HEK293 (cell line): ENCODE data around the gene LMCD1.

Experiments
- CTCF ChIA-PET: fragments of 350-600 bp; formaldehyde crosslinking; extraction: SDS; loops from one replicate; lab custom pipeline; 2021; ENCODE audit warnings: antibody characterized with exemption; lab: Yijun Ruan, JAX
- POLR2A ChIA-PET: fragments of 300-600 bp; formaldehyde crosslinking; extraction: SDS; loops from one replicate; lab custom pipeline; 2020; ENCODE audit warnings: antibody characterized with exemption, inconsistent platforms; lab: Yijun Ruan, JAX
- H3K27ac ChIP-seq: fragments of 200-500 bp; sonication (Bioruptor generic); 2 replicates; pipeline ENCODE4 v1.5.1; 2014; ENCODE audit warnings: low read depth, low read length, control low read depth, inconsistent platforms; ENCODE audit errors: extremely low read depth
- H3K36me3 ChIP-seq, 2 experiments: fragments of 200-500 bp in 1 of 2; sonication (Bioruptor generic) in 1 of 2; 1 replicate in 1 of 2; 2 replicates in 1 of 2; pipeline ENCODE4 v1.5.1; 2014 to 2017; ENCODE audit warnings: inconsistent platforms in 2 of 2, low read length in 2 of 2; ENCODE audit not compliant: control insufficient read depth in 2 of 2, insufficient read depth in 1 of 2
- H3K4me1 ChIP-seq: fragments of 200-500 bp; sonication (Bioruptor generic); 2 replicates; pipeline ENCODE4 v1.5.1; 2014; ENCODE audit warnings: mild to moderate bottlenecking, low read length, inconsistent platforms; ENCODE audit not compliant: control insufficient read depth, insufficient read depth
- H3K4me3 ChIP-seq: 2 replicates; pipeline ENCODE4 v1.5.1; 2011; ENCODE audit warnings: low read depth, mild to moderate bottlenecking, control low read depth, low read length, moderate library complexity
- H3K9me3 ChIP-seq: fragments of 200-500 bp; sonication (Bioruptor generic); 2 replicates; pipeline ENCODE4 v1.5.1; 2014; ENCODE audit warnings: low read depth, low read length, inconsistent platforms; ENCODE audit not compliant: control insufficient read depth, insufficient read depth
- MZF1 ChIP-seq: fragments of 450-650 bp; formaldehyde crosslinking; IDR thresholded peaks from 2 replicates; pipeline ENCODE4 v1.5.1; 2017; ENCODE audit warnings: missing biosample characterization, missing genetic modification characterization, borderline replicate concordance
- PRDM2 ChIP-seq: fragments of 450-650 bp; formaldehyde crosslinking; IDR thresholded peaks from 2 replicates; pipeline ENCODE4 v1.5.1; 2016; ENCODE audit warnings: missing biosample characterization, missing genetic modification characterization, borderline replicate concordance
- RBAK ChIP-seq: fragments of 450-650 bp; formaldehyde crosslinking; IDR thresholded peaks from 2 replicates; pipeline ENCODE4 v1.5.1; 2016; ENCODE audit warnings: missing biosample characterization, missing genetic modification characterization
- ZBTB48 ChIP-seq: fragments of 450-650 bp; formaldehyde crosslinking; IDR thresholded peaks from 2 replicates; pipeline ENCODE4 v1.5.1; 2016; ENCODE audit warnings: missing biosample characterization, missing genetic modification characterization
- ZBTB49 ChIP-seq: fragments of 450-650 bp; formaldehyde crosslinking; IDR thresholded peaks from 2 replicates; pipeline ENCODE4 v1.5.1; 2016; ENCODE audit warnings: missing biosample characterization, missing genetic modification characterization, low read depth
- ZNF132 ChIP-seq: fragments of 450-650 bp; formaldehyde crosslinking; IDR thresholded peaks from 2 replicates; pipeline ENCODE4 v1.5.1; 2017; ENCODE audit warnings: missing biosample characterization, missing genetic modification characterization, borderline replicate concordance
- ZNF19 ChIP-seq: fragments of 450-650 bp; formaldehyde crosslinking; IDR thresholded peaks from 2 replicates; pipeline ENCODE4; 2016; ENCODE audit warnings: missing biosample characterization, missing genetic modification characterization, low read depth
- ZNF2 ChIP-seq: fragments of 450-650 bp; formaldehyde crosslinking; IDR thresholded peaks from 2 replicates; pipeline ENCODE4 v1.5.1; 2016; ENCODE audit warnings: missing biosample characterization, missing genetic modification characterization
- ZNF341 ChIP-seq: fragments of 450-650 bp; formaldehyde crosslinking; IDR thresholded peaks from 2 replicates; pipeline ENCODE4; 2016; ENCODE audit warnings: low read depth, missing biosample characterization, missing genetic modification characterization
- ZNF423 ChIP-seq: fragments of 450-650 bp; formaldehyde crosslinking; IDR thresholded peaks from 2 replicates; pipeline ENCODE4 v1.5.1; 2016; ENCODE audit warnings: missing biosample characterization, missing genetic modification characterization
- ZNF548 ChIP-seq: fragments of 450-650 bp; formaldehyde crosslinking; IDR thresholded peaks from 2 replicates; pipeline ENCODE4 v1.5.1; 2016; ENCODE audit warnings: missing biosample characterization, missing genetic modification characterization
- ZNF585B ChIP-seq: fragments of 450-650 bp; formaldehyde crosslinking; IDR thresholded peaks from 2 replicates; pipeline ENCODE4 v1.5.1; 2016; ENCODE audit warnings: missing biosample characterization, missing genetic modification characterization
- ZNF621 ChIP-seq: fragments of 450-650 bp; formaldehyde crosslinking; IDR thresholded peaks from 2 replicates; pipeline ENCODE4 v1.5.1; 2017; ENCODE audit warnings: missing biosample characterization, missing genetic modification characterization
- ZNF654 ChIP-seq: fragments of 450-650 bp; formaldehyde crosslinking; IDR thresholded peaks from 2 replicates; pipeline ENCODE4 v1.5.1; 2016; ENCODE audit warnings: low read depth, missing biosample characterization, missing genetic modification characterization
- ZNF76 ChIP-seq: fragments of 450-650 bp; formaldehyde crosslinking; IDR thresholded peaks from 2 replicates; pipeline ENCODE4; 2016; ENCODE audit warnings: low read depth, missing biosample characterization, missing genetic modification characterization, borderline replicate concordance
- ZNF777 ChIP-seq: fragments of 450-650 bp; formaldehyde crosslinking; IDR thresholded peaks from 2 replicates; pipeline ENCODE4 v1.5.1; 2017; ENCODE audit warnings: missing biosample characterization, missing genetic modification characterization, borderline replicate concordance

The LMCD1 gene

GRCh38 chr3:8538913-8539312, 37.3 kb downstream of the LMCD1 start:
- Histone ChIP-seq H3K36me3 (peaks cover 6 to 32% of the 10 kb centered on the region in 2 experiments; a peak in 1 of 3 replicates), H3K4me1 (no peaks in the 10 kb centered on the region)
- CTCF ChIA-PET, result interaction anchor here (1.6 kb wide), 1 partner anchor 83 kb away, joined by 3 read pairs; no protein-coding TSS in a partner anchor
- TF ChIP-seq ZNF132 (tag by site-specific recombination), result no peak
- TF ChIP-seq ZBTB49 (tag by site-specific recombination), result no peak
- no peak for TF ChIP-seq ZBTB48
- no peak for TF ChIP-seq ZNF548
- no peak for TF ChIP-seq ZNF777
- no peak for TF ChIP-seq ZNF621 (tag by site-specific recombination)
- no peak for TF ChIP-seq ZNF2 (tag by site-specific recombination)
- no peak for TF ChIP-seq ZNF19 (tag by site-specific recombination)
- no peak for TF ChIP-seq RBAK (tag by site-specific recombination)
- TF ChIP-seq ZNF654 (tag by site-specific recombination), result no peak
- no peak for TF ChIP-seq ZNF423
- TF ChIP-seq, all 188 proteins: peak for 0
- Histone ChIP-seq H3K27ac (no peak overlapping the region), H3K9me3 (no peaks in the 10 kb centered on the region), H3K4me3 (no peak overlapping the region)
- POLR2A ChIA-PET, result interaction anchor here (1.3 kb wide), 1 partner anchor 36 kb away, joined by 3 read pairs; no protein-coding TSS in a partner anchor

- ChIA-PET POLR2A (no interaction called here), CTCF (interaction anchor here (1.6 kb wide), 1 partner anchor 83 kb away, joined by 3 read pairs; no protein-coding TSS in a partner anchor)
- no peak for TF ChIP-seq RBAK (tag by site-specific recombination)
- H3K36me3 ChIP-seq, result peaks cover 6 to 32% of the 10 kb centered on the region in 2 experiments; a peak in 1 of 3 replicates
- H3K4me1 ChIP-seq, result no peaks in the 10 kb centered on the region
- no peaks in the 10 kb centered on the region for H3K9me3 ChIP-seq
- no peak overlapping the region for H3K4me3 ChIP-seq
- H3K27ac ChIP-seq, result no peak overlapping the region
Measured at GRCh38 chr3:8539419-8539818, 37.8 kb downstream of the LMCD1 start.

- Histone ChIP-seq H3K9me3 (no peaks in the 10 kb centered on the region), H3K27ac (no peak overlapping the region)
- POLR2A ChIA-PET, result no interaction called here
- TF ChIP-seq ZNF341 (no peak), MZF1 (no peak), ZNF76 (tag by site-specific recombination) (no peak), PRDM2 (tag by site-specific recombination) (no peak), ZNF585B (tag by site-specific recombination) (no peak)
- TF ChIP-seq, all 188 proteins: peak for 0
- Histone ChIP-seq H3K4me1 (no peaks in the 10 kb centered on the region), H3K4me3 (no peak overlapping the region), H3K36me3 (peaks cover 6 to 32% of the 10 kb centered on the region in 2 experiments; a peak in 1 of 3 replicates)
- CTCF ChIA-PET, result interaction anchor here (0.7 to 1.6 kb wide), 2 partner anchors 30 to 82 kb away, joined by 3 read pairs; no protein-coding TSS in a partner anchor
Measured at GRCh38 chr3:8540456-8540855, 38.8 kb downstream of the LMCD1 start.
